NCI-H187 treated with DMSO at 0.1 percent for 48 hours (cell line): ENCODE data around the gene ARHGEF26.
"Not testable (repeated sequence)": the region's sequence is repeated elsewhere in the genome, so short reads cannot be mapped to it uniquely, and the experiment has no call there.

Experiments
- DNase-seq: peaks from one replicate; lab custom pipeline; 2025; lab: John Stamatoyannopoulos, UW

ARHGEF26 gene

GRCh38 chr3:154120961-154121700 is at the start of gene ARHGEF26:
TSS of gene ARHGEF26 (plus strand) at chr3:154121390. CDS start at chr3:154121993, 603 bp downstream.
- peak; percentile 27 for DNase-seq

- DNase-seq: no peak
Measured at GRCh38 chr3:154074966-154075365, 46.2 kb upstream of the ARHGEF26 start.

GRCh38 chr3:154078672-154079071 is 42.5 kb upstream of the ARHGEF26 start:
- no peak for DNase-seq

GRCh38 chr3:154081305-154081704 is 39.9 kb upstream of the ARHGEF26 start:
- no peak for DNase-seq

GRCh38 chr3:154085071-154085470 is 36.1 kb upstream of the ARHGEF26 start:
- DNase-seq: no peak

GRCh38 chr3:154085799-154086198 is 35.4 kb upstream of the ARHGEF26 start:
- DNase-seq: no peak

GRCh38 chr3:154086286-154086685 is 34.9 kb upstream of the ARHGEF26 start:
- DNase-seq: no peak

- DNase-seq: not testable (repeated sequence)
Measured at GRCh38 chr3:154087756-154088480, 33.3 kb upstream of the ARHGEF26 start.

- no peak for DNase-seq
Measured at GRCh38 chr3:154089421-154090420, 31.5 kb upstream of the ARHGEF26 start.

- DNase-seq: no peak
Measured at GRCh38 chr3:154094051-154094450, 27.1 kb upstream of the ARHGEF26 start.

GRCh38 chr3:154095832-154096421 is 25.3 kb upstream of the ARHGEF26 start:
- DNase-seq: no peak

- DNase-seq: no peak
Measured at GRCh38 chr3:154098376-154098775, 22.8 kb upstream of the ARHGEF26 start.

- DNase-seq: no peak
Measured at GRCh38 chr3:154100556-154100955, 20.6 kb upstream of the ARHGEF26 start.

GRCh38 chr3:154101250-154101649 is 19.9 kb upstream of the ARHGEF26 start:
- no peak for DNase-seq

- DNase-seq: no peak
Measured at GRCh38 chr3:154102225-154102624, 19.0 kb upstream of the ARHGEF26 start.

GRCh38 chr3:154105218-154105975 is 15.8 kb upstream of the ARHGEF26 start:
- peak; percentile 2 for DNase-seq

- DNase-seq: no peak
Measured at GRCh38 chr3:154111365-154111935, 9.7 kb upstream of the ARHGEF26 start.

GRCh38 chr3:154112146-154112852 is 8.9 kb upstream of the ARHGEF26 start:
- DNase-seq: no peak

- no peak for DNase-seq
Measured at GRCh38 chr3:154113609-154114008, 7.6 kb upstream of the ARHGEF26 start.

- no peak for DNase-seq
Measured at GRCh38 chr3:154115332-154115731, 5.9 kb upstream of the ARHGEF26 start.
